Kasumi-1 (cell line): ENCODE data around the gene FOXB2.
"Not testable (repeated sequence)": the region's sequence is repeated elsewhere in the genome, so short reads cannot be mapped to it uniquely, and the experiment has no call there.

Source experiments
- DNase-seq, 2 experiments: peaks; one replicate each; lab custom pipeline; 2025; lab: John Stamatoyannopoulos, UW

Gene FOXB2

GRCh38 chr9:77019236-77019925 lies at the start of gene FOXB2:
FOXB2 (plus strand) TSS chr9:77019655; CDS start chr9:77019655, 0 bp downstream.
- DNase-seq = no peak

GRCh38 chr9:76969716-76970115 lies 49.7 kb upstream of the FOXB2 start:
- no peak for DNase-seq

GRCh38 chr9:76978831-76979230 lies 40.6 kb upstream of the FOXB2 start:
- not testable (repeated sequence) for DNase-seq

GRCh38 chr9:76980566-76980965 lies 38.9 kb upstream of the FOXB2 start:
- no peak for DNase-seq

GRCh38 chr9:76984486-76984885 lies 35.0 kb upstream of the FOXB2 start:
- no peak for DNase-seq

GRCh38 chr9:76985581-76985980 lies 33.9 kb upstream of the FOXB2 start:
- no peak for DNase-seq

GRCh38 chr9:76987594-76988200 lies 31.8 kb upstream of the FOXB2 start:
- peak; percentile 23 to 57 for DNase-seq

- no peak for DNase-seq
Observed at GRCh38 chr9:76988941-76989340, 30.5 kb upstream of the FOXB2 start.

- DNase-seq = no peak
Observed at GRCh38 chr9:76989501-76989900, 30.0 kb upstream of the FOXB2 start.

GRCh38 chr9:76996700-76997099 lies 22.8 kb upstream of the FOXB2 start:
- peak in 1 of 2 experiments; percentile 11 for DNase-seq

- no peak for DNase-seq
Observed at GRCh38 chr9:76999261-76999660, 20.2 kb upstream of the FOXB2 start.

- no peak for DNase-seq
Observed at GRCh38 chr9:77000330-77000729, 19.1 kb upstream of the FOXB2 start.

- DNase-seq = no peak
Observed at GRCh38 chr9:77003366-77003765, 16.1 kb upstream of the FOXB2 start.

GRCh38 chr9:77005216-77005615 lies 14.2 kb upstream of the FOXB2 start:
- no peak for DNase-seq

GRCh38 chr9:77010527-77010926 lies 8.9 kb upstream of the FOXB2 start:
- no peak for DNase-seq

- peak; percentile 17 to 25 for DNase-seq
Observed at GRCh38 chr9:77011973-77012821, 7.3 kb upstream of the FOXB2 start.

- no peak for DNase-seq
Observed at GRCh38 chr9:77013206-77013931, 6.1 kb upstream of the FOXB2 start.

- no peak for DNase-seq
Observed at GRCh38 chr9:77013932-77014596, 5.4 kb upstream of the FOXB2 start.

- DNase-seq = no peak
Observed at GRCh38 chr9:77014597-77015263, 4.7 kb upstream of the FOXB2 start.

GRCh38 chr9:77015327-77016048 lies 4.0 kb upstream of the FOXB2 start:
- no peak for DNase-seq
